GM21515 (cell line): Measurements from ENCODE around the gene ZC3H7B.
A peak's percentile ranks its signal among the peaks of the same experiment; 100 is the strongest.
"Not testable (repeated sequence)": the region's sequence is repeated elsewhere in the genome, so short reads cannot be mapped to it uniquely, and the experiment has no call there.

ENCODE experiments used
- ATAC-seq: cut with Tn5 transposase; IDR thresholded peaks from one replicate; pipeline ENCODE4 v1.9.1; 2021; ENCODE audit not compliant: unreplicated experiment

The ZC3H7B gene

DNA sequence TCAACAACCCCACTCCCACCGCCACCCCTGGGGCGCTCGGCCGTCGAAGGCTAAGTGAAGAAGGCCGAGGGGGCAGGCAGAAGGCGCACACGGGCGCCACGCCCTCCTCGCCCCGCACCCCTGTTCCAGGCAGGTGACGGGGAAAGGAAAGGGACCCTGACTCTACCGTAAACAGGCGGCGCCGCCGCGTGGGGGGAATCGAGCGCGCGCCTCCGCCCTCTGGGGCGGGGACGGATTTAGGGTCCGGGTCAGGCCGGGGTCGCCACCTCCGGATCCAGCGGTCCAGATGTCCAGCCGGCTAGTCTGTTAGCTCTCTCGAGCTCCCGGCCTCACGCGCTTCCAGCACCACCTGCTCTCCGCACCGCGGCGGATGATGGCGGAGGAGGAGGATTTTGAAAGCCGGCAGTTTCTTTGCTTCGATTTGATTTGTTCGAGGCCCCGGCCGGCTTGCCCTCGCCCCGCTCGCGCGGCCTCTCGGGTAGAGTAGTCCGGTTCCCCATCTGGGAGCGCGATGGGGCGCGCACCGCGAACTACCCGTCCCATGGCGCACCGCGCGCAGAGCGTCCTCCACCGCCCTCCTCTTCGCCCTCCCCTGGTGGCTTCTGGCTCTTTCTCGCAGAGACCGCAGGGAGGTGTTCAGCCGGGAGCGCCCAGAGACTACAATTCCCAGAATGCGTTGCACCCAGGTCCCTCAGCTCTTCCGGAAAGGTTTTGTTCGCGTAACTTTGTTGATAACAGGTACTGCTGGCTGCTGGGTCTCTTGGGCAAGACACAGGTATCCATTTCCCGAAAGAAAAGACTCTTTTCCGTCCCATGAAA is 15.3 kb upstream of the ZC3H7B start, which contains the start of gene RANGAP1:
RANGAP1 (minus strand) TSS at position 368 of the 819 bp plus-strand sequence. CDS start 5,143 bp downstream, outside the sequence.
- ATAC-seq = peak; percentile 88

DNA sequence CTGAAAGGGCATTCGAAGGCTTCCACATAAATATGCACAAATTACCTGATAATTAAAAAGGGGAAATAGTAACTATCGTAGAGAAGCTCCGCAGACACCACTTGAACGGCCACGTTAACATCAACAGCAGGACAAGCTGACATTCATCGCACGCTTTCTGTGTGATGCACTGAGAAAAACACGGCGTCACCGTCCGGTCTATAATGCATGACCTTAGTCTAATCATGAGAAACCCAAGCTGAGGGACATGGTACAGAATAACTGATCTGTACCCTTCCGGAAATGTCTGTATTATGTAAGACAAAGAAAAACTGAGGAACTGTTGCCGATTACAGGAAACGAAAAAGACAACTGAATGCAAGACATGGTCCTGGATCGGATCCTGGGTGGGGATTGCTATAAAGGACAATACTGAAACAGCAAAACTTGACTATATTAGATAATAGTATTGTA is 14.7 kb upstream of the ZC3H7B start:
- peak; percentile 19 for ATAC-seq

DNA sequence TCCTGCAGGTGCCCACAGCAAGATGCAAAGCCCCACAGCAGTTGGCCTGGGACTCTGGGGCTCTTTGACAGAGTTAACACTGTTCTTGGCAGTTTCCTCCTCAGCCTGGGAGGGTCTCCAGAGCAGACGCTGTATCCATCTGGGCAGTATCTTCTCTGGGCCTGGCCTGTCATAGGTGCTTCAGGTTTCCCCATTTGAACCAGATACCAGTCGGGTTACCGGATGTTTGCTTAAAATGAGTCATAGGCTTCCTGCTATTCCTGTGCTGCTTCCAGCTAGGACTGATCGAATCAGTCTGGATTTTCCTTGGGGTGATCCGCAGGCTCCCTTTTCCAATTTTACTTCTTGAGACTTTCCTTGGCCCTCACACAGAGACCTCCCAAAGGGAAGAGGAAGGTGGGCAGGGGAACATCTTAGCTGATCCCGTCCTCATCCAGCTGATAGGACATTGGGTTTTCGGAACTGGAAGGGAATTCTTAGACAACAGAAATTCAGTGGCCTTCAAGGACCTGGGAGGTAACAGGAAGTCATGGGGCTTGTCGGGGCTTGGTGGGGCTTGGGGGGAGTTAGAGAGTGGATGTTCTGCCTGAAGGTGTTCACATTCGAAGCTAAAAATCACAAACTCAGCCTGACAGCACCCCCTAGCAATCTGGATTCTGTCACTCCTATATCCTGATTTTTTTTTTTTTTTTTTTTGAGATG is 12.9 kb upstream of the ZC3H7B start:
- no peak for ATAC-seq

DNA sequence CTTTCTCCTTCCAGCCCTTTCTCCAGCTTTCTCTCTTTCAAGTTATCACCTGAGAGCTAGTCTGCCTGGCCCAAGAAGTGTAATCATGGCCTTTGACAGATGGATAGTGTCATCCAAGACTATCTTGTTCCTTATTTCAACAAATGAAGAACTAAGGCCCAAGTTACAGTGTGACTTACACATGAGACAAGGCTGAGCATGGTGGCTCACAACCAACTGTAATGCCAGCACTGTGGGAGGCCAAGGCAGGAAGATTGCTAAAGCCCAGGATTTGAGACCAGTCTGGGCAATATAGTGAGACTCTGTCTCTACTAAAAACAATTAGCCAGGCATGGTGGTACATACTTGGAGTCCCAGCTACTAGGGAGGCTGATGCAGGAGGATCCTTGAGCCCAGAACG is 11.7 kb upstream of the ZC3H7B start:
- ATAC-seq = no peak

DNA sequence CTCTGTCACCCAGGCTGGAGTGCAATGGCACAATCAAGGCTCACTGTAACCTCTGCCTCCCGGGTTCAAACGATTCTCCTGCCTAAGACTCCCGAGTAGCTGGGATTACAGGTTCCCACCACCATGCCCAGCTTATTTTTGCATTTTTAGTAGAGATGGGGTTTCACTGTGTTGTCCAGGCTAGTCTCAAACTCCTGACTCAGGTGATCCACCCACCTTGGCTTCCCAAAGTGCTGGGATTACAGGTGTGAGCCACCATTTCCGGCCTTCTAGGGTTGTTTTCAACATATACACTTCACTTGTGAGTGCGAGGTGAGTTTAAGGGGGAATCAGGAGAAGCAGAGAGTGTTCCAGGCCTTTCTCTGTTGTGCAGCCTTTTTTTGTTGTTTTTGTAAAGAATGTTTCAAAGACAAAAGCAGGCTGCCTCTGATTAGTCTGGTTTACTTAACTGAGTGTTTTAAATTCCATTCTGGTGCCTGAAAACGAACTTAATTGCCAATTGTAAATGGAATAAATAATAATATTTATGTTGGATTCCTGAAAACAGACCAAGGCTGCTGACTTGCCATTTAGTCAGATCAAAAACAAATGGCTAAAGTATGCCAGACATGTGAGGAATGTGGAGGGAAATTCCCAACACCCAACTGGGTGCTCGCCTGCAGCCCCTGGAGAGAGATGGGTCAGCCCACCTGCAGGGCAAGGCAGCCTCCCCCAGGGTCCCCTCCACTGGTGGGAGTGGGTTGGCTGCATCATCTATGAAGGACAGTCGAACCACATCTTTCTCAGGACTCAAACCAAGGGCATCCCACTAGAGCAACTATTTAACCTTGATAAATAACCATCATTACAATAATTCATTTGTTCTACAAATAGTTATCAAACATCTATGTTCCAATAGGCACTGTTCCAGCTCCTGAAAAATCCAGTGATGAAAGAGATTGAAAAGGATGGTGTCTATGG is 10.8 kb upstream of the ZC3H7B start:
- ATAC-seq = no peak

DNA sequence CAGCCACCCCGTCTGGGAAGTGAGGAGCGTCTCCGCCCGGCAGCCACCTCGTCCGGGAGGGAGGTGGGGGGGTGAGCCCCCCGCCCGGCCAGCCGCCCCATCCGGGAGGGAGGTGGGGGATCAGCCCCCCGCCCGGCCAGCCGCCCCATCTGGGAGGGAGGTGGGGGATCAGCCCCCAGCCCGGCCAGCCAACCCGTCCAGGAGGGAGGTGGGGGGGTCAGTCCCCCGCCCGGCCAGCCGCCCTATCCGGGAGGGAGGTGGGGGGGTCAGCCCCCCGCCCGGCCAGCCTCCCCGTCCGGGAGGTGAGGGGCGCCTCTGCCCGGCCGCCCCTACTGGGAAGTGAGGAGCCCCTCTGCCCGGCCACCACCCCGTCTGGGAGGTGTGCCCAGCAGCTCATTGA is 6.5 kb upstream of the ZC3H7B start:
- ATAC-seq = not testable (repeated sequence)

DNA sequence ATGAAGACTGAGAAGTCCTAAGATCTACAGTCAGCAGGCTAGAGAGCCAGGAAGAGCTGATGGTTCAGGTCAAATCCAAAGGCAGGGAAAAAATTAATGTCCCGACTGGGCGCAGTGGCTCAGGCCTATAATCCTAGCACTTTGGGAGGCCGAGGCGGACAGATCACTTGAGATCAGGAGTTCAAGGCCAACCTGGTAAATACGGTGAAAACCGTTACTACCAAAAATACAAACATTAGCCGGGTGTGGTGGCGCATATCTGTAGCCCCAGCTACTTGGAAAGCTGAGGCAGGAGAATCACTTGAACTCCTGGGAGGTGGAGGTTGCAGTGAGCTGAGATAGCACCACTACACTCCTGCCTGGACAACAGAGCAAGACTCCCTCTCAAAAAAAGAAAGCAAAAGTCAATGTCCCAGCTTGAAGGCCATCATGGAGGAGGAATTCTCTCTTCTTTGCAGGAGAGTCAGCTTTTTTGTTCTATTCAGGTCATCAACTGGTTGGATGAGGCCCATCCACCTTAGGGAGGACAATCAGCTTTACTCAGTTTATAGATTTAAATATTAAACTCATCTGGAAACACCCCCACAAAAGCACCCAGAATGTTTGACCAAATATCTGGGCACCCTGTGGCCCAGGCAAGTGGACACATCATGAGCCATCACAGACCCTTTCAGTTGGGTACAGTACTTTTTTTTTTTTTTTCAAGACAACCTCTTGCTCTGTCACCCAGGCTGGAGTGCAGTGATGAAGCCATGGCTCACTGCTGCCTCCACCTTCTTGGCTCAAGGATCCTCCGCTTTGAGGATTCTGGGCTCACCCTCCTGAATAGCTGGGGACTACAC is 4.3 kb upstream of the ZC3H7B start:
- ATAC-seq = no peak

DNA sequence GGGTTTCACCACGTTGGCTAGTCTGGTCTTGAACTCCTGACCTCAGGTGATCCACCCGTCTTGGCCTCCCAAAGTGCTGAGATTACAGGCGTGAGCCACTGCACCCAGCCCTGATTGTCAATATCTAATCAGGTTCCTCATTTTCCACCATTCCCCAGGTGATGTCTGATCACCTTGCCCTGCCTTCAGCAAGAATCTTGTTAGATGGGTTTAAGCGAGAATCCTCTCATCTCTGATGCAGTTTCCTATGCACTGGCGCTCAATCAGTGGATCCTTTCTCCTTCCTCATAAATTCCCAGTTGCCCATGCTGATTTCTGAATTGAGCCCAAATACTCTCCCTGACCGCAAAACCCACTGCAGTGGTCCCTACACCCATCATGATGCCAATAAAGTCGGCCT is 664 bp upstream of the ZC3H7B start:
- ATAC-seq = no peak

DNA sequence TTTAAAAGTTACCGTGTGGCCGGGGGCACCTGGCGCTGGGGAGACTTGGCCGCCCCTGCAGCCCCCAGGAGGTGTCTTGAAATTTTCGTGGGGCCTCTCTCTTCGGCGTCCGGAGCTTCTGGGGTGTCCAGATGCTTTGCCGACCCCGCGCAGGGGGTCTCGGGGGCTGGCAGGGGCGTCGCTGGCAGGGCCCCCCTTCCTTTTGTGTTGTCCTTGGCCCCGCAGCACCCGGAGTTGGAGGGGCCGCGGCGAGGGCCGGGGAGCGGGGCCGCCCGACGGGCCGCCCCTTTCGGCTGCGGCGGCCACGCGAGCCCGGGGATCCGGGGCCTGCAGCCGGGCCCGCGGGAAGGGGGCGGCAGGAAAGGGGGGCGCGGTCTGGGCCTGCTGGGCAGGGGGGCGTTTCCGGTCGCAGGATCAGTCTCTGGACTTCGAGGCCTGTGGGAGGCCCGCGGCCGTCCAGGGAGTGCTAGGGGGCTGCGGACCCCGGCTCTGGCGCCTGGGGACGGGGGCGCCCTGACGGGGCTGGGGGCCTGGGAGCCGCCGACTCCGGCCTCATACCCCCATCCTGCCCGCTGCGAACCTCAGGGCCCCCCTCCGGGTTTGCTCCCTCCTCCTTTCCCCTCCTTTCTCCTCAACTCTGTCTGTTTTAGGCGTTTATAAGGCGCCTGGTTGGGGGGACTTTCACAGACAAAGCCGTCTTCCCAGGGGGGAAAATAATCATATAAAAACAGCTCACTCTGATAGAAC is 869 bp downstream of the ZC3H7B start:
- ATAC-seq = no peak

DNA sequence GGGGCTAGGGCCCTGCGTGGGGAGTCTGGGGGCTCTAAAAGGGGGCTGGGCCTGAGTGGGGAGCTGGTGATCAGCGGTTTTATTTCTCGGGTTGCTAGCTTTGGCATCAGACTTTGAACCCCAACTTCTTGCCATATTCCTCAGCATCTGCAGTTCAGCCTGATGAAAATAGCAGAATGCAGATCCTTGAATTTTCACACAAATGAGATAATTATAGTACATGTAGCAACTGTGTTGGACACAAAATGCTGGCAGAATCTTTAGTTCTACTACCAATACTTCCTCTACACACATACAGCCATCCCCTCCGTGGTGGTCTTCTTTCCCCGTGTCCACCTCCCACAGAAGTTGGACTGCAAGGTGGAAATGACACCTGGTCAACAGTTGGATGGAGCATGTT is 1.5 kb downstream of the ZC3H7B start:
- ATAC-seq = no peak

DNA sequence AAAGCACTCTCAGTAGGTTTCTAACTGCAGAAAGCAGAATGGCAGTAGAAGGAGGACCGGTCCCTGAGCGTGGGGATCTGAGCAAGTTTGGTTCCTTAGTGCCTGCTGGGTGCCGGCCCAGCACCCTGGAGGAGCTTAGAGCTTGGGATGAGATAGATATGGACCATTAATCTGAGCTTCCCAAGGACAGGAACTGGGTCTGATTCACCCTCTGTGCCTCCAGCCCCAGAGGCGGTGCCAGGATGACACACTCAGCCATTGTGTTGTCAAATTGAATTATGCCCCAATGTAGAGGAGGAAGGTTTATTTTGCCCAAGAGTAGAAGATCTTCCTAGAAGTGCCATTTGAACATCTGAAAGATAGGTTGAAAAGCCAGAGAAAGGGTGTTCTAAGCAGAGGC is 4.3 kb downstream of the ZC3H7B start:
- no peak for ATAC-seq

DNA sequence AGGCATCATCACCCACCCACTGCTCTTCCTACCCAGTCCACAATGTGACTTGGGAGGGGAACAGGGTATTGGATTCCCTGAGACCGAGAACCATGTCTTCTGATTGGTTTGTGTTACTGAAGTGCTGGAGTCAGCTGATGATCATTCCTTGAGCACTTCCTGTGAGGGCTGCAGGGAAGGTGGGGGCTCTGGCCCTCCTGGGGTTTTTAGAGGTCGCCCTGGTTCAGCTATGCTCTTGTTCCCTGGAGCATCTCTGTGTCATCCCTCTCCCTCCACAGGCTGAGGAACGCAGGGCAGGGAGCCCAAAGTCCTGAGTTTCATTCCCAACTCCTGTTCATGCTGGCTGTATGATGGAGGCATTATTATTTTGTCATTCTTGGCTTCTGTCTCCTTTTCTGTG is 6.7 kb downstream of the ZC3H7B start:
- ATAC-seq = no peak

DNA sequence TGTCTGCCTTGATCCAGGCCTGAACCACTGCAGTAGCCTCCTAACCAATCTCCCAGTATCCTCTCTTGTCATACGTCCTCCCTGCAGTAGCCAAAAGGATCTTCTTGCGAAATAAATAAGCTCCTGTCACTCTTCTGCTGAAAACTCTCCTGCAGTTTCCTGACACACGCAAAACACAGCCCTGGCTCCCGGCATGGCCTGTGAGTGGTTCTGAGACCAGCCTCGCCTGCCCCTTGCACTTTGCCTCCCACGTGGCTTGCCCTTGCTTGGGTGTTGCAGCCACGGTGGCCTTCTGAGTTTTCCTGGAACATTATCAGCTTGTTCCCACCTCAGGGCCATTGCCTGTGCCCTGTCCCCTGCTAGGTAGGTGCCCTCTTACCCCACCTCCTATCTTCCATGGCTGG is 7.2 kb downstream of the ZC3H7B start:
- no peak for ATAC-seq

DNA sequence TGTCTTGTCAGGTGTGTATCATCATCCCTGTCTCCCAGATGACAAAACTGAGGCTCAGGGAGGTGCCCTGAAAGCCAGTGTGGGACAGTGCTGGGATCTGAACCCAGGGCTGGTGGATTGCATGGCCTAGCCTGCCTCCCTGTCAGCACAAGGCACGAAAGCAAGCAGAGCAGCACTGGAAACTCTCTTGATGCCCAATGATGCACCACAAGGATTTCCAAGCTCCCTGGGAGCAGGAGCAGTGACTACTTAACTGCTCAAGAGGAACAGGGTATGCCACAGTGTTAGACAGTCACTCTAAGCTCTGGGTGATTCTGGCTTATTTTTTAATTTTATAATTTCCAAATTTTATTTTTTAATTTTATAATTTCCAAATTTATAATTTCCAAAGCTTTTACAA is 9.0 kb downstream of the ZC3H7B start:
- no peak for ATAC-seq

DNA sequence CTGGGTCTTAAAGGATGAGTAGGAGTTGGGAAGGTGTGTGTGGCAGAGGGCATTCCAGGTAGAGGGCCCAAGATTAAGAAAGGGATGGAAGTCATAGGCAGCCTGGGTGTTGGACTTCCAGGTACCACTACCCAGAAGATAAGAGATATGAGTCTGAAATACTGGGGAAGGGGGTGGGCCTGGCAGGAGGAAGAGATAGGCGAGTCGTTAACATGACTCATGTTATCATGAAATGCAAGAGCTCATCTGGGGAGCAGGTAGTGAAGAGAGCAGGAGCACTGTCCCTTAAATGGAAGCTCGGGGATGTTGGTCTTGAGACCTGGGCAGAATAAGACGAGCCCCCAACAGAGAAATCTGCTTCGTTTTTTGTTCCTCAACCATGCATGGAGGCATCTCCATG is 10.2 kb downstream of the ZC3H7B start:
- no peak for ATAC-seq

DNA sequence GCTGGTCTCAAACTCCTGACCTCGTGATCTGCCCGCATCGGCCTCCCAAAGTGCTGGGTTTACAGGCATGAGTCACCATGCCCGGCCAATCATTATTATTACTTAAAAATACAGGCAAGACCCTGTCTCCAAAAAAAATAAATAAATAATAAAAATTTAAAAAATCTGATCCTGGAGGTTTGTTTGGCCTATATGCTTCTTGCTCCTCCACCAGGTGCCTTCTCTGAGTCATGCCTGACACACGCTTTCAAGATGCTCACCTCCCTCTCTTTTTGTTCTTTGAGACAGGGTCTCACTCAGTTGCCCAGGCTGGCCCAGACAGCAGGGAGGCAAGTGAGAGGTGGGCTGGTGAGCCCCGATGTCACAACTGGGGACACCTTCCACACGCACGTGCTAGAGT is 13.5 kb downstream of the ZC3H7B start:
- ATAC-seq = no peak

DNA sequence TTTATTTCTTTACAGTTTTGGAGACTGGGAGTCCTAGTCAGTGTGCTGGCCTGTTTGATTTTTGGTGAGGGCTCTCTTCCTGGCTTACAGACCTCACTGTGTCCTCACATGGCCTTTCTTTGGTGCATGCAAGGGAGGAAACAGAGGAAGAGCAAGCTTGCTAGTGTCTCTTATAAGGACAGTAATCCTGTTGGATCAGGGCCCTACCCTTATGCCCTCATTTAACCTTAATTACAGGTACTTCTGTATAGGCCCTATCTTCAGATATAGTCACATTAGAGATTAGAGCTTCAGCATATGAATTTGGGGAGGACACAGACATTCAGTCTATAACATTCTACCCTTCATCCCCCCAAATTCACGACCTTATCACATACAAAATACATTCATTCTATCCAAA is 14.3 kb downstream of the ZC3H7B start:
- no peak for ATAC-seq

DNA sequence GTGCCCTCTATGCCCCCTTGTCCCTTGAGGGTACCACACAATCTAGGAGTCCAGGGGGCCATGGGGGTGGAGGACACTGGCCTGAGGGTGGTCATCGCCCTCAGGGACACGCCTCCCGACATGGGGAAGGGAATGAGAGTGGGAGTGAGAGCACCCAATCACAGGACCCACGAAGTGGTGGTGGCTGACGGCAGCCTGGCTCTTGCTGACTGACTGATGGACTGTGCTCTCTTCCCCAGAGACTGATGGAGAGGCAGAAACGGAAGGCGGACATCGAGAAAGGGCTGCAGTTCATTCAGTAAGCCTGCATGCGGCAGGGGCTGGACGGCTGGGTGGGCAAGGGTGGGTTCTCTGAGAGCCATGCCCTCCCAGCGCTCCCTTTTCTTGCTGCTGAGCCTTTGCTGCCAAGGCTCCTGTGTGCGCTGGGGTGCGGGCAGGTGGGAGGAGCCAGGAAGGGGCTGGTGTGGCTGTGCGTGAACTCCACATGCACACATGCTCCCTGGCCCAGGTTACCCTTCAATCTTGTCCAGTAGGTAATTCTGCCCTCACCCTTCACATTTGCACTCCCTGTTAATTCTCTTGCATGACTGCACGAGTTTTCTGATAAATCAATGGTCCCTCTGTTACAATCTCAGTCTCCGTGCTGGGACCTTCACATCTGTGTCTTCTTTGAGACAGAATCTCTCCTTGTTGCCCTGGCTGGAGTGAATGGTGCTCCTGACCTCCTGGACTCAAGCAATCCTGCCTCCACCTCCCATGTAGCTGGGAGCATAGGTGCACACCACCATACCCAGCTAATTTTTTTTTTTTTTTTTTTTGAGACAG is 19.3 kb downstream of the ZC3H7B start:
- ATAC-seq = no peak
